NB4 (cell line): Measurements from ENCODE around the gene BCL7A.
"Not testable (repeated sequence)": the region's sequence is repeated elsewhere in the genome, so short reads cannot be mapped to it uniquely, and the experiment has no call there.

Experiments
- CTCF ChIP-seq: IDR thresholded peaks from one replicate; pipeline ENCODE4 v1.5.1; 2012; ENCODE audit warnings: low read depth, low read length
- POLR2A ChIP-seq: IDR thresholded peaks from 2 replicates; pipeline ENCODE4 v1.6.1; 2011; ENCODE audit warnings: mild to moderate bottlenecking; ENCODE audit not compliant: insufficient read length; ENCODE audit errors: extremely low read depth

- TF ChIP-seq POLR2A, CTCF: not testable (repeated sequence)
Measured at GRCh38 chr12:121988519-121988918, 33.2 kb upstream of the BCL7A start.
